CD4-positive, alpha-beta T cell treated with Interferon gamma for 1 hour (primary cell): ENCODE results near the gene SPEN.

ENCODE experiments used
- DNase-seq: peaks from one replicate; pipeline ENCODE4 v3.0.0-alpha.2; 2020

Gene SPEN

GRCh38 chr1:15939181-15940109, 91.9 kb downstream of the SPEN start:
- no peak for DNase-seq

GRCh38 chr1:15940110-15941043, 92.9 kb downstream of the SPEN start:
- no peak for DNase-seq

GRCh38 chr1:15941044-15941840, 93.7 kb downstream of the SPEN start:
- no peak for DNase-seq

GRCh38 chr1:15941899-15942660, 94.6 kb downstream of the SPEN start:
- no peak for DNase-seq

- DNase-seq = no peak
These were observed 95.3 kb downstream of the SPEN start for GRCh38 chr1:15942661-15943327.

GRCh38 chr1:15943328-15943991, 96.0 kb downstream of the SPEN start:
- no peak for DNase-seq

- no peak for DNase-seq
These were observed 96.4 kb downstream of the SPEN start for GRCh38 chr1:15943992-15944307.

- DNase-seq = no peak
These were observed 97.0 kb downstream of the SPEN start for GRCh38 chr1:15944308-15945010.

- DNase-seq = no peak
These were observed 97.7 kb downstream of the SPEN start for GRCh38 chr1:15945011-15945831.

GRCh38 chr1:15945832-15946448, 98.4 kb downstream of the SPEN start:
- DNase-seq = no peak

- no peak for DNase-seq
These were observed 99.3 kb downstream of the SPEN start for GRCh38 chr1:15946571-15947381.

- DNase-seq = no peak
These were observed 100.0 kb downstream of the SPEN start for GRCh38 chr1:15947382-15948090.

- DNase-seq = no peak
These were observed 100.6 kb downstream of the SPEN start for GRCh38 chr1:15948091-15948591.

- no peak for DNase-seq
These were observed 101.3 kb downstream of the SPEN start for GRCh38 chr1:15948595-15949452.

- DNase-seq = peak; percentile 96
These were observed 102.1 kb downstream of the SPEN start for GRCh38 chr1:15949453-15950245.
